ENCODE results near the gene WDR27. TPM values are rescaled to one million over a fixed set of nuclear protein-coding genes. Genes with fewer than 3 reads are reported as not detected.

WDR27 gene
- total RNA-seq, 1 donor from 2014 or later, result 92.7 TPM

GRCh38 chr6:169638388-169638787 is 63.4 kb downstream of the WDR27 start:
- Histone ChIP-seq H3K4me1 (no peaks in the 10 kb centered on the region), H3K27ac (no peak overlapping the region), H3K27me3 (no peaks in the 10 kb centered on the region), H3K9me3 (no peaks in the 10 kb centered on the region), H3K4me3 (no peak overlapping the region), H3K36me3 (peaks cover 6 to 15% of the 10 kb centered on the region in 2 donors)
- DNase-seq (ENCODE audit: low spot score in 2 of 2), result no peak
- intact Hi-C loops (cut with DNase I), result no loop called here
- no peak for TF ChIP-seq CTCF (IDR thresholded peaks at IDR 0.05)

- H3K4me3 ChIP-seq, result no peak overlapping the region
- no peak for TF ChIP-seq CTCF (IDR thresholded peaks at IDR 0.05)
- intact Hi-C loops (cut with DNase I), result no loop called here
- no peak for DNase-seq (ENCODE audit: low spot score in 2 of 2)
- no peaks in the 10 kb centered on the region for H3K4me1 ChIP-seq
- H3K27me3 ChIP-seq, result no peaks in the 10 kb centered on the region
- H3K27ac ChIP-seq, result no peak overlapping the region
- H3K36me3 ChIP-seq, result peaks cover 10 to 26% of the 10 kb centered on the region in 2 donors
- H3K9me3 ChIP-seq, result no peaks in the 10 kb centered on the region
Observed at GRCh38 chr6:169635345-169635744, 66.5 kb downstream of the WDR27 start.

GRCh38 chr6:169632841-169633240 is 69.0 kb downstream of the WDR27 start:
- TF ChIP-seq CTCF (IDR thresholded peaks at IDR 0.05), result no peak
- no peaks in the 10 kb centered on the region for H3K4me1 ChIP-seq
- no peaks in the 10 kb centered on the region for H3K9me3 ChIP-seq
- H3K27ac ChIP-seq, result no peak overlapping the region
- no peak overlapping the region for H3K4me3 ChIP-seq
- DNase-seq (ENCODE audit: low spot score in 2 of 2), result no peak
- H3K36me3 ChIP-seq, result peaks cover 10 to 26% of the 10 kb centered on the region in 2 donors
- no peaks in the 10 kb centered on the region for H3K27me3 ChIP-seq
- intact Hi-C loops (cut with DNase I), result no loop called here

- no peak overlapping the region for H3K27ac ChIP-seq
- H3K36me3 ChIP-seq, result peaks cover 15 to 40% of the 10 kb centered on the region in 2 donors
- H3K4me3 ChIP-seq, result no peak overlapping the region
- no peaks in the 10 kb centered on the region for H3K27me3 ChIP-seq
- no peak for TF ChIP-seq CTCF (IDR thresholded peaks at IDR 0.05)
- intact Hi-C loops (cut with DNase I), result no loop called here
- H3K9me3 ChIP-seq, result no peaks in the 10 kb centered on the region
- H3K4me1 ChIP-seq, result no peaks in the 10 kb centered on the region
- DNase-seq (ENCODE audit: low spot score in 2 of 2), result no peak
Observed at GRCh38 chr6:169629256-169629655, 72.6 kb downstream of the WDR27 start.

- Histone ChIP-seq H3K27me3 (no peaks in the 10 kb centered on the region), H3K4me3 (no peak overlapping the region), H3K36me3 (peaks cover 6 to 31% of the 10 kb centered on the region in 2 donors), H3K27ac (no peak overlapping the region), H3K9me3 (no peaks in the 10 kb centered on the region), H3K4me1 (no peaks in the 10 kb centered on the region)
- intact Hi-C loops (cut with DNase I), result no loop called here
- no peak for DNase-seq (ENCODE audit: low spot score in 2 of 2)
- TF ChIP-seq CTCF (IDR thresholded peaks at IDR 0.05), result no peak
Observed at GRCh38 chr6:169627736-169628607, 73.9 kb downstream of the WDR27 start.
